RCC 7860 (cell line): ENCODE data around the gene BTBD17.

Source experiments
- DNase-seq: peaks from one replicate; pipeline ENCODE4 v3.0.0-alpha.2; 2015; ENCODE audit warnings: low spot score
- FAIRE-seq: peaks from 2 replicates; lab custom pipeline; 2012; peaks lifted over from hg19 to GRCh38; lab: Jason Lieb, UNC

The BTBD17 gene

DNA sequence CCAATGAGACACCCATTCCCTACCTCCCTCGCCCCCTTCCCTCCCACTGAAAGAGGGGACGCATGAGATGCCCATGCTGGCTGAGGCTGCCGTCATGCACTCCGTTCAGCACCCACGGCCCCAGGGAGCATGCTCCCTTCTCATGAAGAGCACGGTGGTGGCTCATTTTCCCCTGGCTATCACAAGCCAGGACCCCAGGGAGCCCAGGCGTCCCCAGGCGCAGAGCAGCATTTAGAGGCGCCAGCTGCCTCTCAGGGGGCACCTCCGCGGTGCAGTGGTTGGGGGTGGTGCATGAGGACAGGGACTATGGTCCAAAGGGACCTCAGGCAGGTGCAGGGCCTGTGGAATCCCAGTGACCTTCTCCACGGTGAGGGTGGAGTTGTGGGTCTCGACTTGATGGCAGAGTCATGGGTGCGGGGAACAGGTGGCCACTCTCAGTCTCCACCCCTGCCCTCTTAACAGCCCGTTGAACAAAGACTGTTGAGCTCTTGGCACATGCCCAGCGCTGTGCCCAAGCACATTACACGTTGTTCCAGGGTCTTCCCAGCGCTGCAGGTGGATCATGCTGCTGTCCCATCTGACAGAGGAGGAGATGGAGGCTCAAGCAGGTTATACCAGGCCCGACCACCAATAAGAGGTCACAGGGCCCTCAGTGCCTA, 22.0 kb downstream of the BTBD17 start:
- FAIRE-seq (no peak), DNase-seq (no peak)

DNA sequence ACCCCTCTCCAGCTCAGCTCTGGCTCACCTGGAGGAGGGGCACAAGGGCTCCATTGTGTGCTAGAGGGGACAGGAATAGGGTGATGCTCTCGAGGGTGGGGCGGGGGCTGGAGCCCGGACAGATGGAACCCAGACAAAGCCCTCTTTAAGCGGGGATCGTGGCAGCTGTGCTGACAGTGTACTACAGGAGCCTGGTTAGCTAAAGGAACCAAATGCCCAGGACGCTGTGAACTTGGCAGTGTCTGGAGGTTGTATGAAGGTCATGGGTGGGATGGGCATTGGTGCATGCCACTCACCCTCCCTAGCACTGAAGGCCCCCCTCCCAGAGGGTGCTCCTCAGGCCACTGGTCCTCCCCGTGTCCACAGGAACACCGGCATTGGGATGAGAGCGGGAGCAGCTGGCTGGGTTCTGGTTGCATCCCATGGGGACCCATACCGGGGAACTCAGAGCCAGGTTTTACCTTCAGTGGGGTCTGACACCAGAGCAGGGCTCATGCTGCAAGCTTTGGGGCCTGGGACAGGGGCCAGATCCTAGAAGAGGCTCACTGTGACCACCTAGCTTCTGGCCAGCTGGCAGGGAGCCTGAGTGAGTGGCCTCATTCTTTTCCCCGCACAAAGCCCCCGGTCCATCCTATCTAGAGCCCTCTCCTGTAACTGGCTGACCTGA, 23.7 kb downstream of the BTBD17 start:
- no peak for FAIRE-seq
- DNase-seq, result no peak

DNA sequence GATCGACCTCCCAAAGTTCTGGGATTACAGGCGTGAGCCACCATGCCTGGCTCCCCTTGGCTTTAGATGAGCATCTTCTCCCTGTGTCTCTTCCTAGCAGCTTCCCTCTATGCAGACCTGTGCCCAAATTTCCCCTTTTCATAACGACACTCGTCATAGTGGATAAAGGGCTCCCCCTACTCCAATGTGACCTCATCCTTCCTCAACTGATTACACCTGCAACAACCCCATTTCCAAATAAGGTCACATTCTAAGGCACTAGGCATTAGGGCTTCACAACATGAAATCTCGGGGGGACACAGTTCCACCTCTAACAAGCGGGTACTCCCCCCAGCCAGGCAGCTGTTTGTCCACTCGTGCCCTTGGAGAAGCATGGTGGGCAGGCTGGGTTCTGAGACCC, 25.4 kb downstream of the BTBD17 start:
- DNase-seq (no peak), FAIRE-seq (no peak)

DNA sequence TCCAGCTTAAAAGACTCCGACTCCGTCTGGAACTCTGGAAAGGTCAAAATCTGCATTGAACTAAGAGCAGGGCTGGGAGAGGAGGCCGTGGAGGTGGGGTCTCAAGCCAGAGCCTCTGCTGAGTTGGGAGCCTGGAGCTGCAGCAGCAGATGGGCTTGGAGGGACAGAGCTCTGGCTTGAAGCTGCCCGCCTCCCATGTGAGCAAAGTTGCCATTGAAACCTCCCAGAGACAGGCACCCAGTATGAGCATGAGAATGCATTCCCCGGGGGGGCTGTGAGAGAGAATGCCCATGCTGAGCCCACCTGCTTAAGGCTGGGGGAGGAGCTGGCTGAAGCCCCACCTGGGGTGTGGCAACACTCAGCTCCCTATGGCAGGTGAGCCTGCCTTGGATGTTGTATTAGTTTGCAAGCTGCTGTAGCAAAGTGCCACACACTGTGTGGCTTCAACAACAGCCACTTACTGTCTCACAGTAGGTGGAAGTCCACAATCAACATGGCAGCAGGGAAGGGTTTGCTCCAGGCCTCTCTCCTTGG, 26.1 kb downstream of the BTBD17 start:
- no peak for DNase-seq

DNA sequence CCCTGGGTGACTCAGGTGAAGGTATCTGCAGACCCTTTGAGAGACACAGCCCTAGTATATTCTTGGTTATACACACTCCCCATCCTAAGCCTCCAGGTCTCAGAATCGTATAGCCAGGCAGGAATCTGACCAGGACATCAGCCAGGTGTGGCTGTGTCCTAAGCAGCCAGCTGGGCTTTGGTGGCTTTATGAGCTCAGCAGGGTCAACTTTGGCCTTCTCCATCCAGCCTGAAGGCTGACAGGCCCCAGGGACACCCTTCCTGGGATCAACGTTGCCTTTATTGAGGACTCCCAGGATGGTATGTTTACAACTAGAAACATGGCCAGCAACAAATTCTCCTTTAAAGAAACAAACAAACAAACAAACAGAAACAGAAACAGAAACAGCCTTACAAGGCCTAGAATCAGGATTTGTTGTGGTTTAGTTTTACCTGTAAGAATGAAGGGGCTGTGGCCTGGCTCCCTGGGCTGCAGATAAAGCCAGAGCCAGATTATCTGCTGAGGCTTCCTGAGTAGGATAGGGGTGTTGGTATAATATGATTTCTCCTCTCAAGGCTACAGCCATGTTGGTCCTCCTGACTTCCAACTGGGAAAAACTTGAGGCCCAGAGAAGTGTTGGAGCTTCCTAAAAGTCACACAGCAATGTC, 27.2 kb downstream of the BTBD17 start:
- DNase-seq (no peak), FAIRE-seq (no peak)

More for the DNA sequence above, 26.1 kb downstream of the BTBD17 start:
- no peak for FAIRE-seq

DNA sequence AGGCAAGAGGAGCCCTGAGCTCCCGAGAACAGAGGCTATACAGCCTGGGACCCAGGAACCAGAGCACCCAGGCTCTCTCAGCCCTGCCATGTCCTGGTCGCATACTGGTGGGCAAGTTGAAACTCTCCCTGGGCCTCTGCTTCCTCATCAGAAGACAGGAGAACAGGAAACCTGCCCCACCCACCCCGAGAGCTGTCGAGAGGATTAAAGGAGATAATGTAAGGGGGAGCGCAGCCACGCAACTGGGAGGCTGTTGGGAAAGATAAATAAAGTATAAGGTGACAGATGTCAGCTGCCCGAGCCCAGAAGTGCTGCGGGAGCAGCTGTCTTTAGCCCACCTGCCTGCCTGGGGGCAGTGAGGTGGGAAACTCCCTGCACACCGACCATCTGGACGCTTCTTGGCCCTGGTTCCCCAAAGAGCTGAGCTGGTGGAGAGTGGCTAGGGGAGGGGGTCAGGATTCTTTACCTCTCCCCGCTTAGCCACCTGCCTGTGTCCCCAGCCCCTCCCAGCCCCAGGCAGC, 28.8 kb downstream of the BTBD17 start:
- DNase-seq, result no peak
- no peak for FAIRE-seq

DNA sequence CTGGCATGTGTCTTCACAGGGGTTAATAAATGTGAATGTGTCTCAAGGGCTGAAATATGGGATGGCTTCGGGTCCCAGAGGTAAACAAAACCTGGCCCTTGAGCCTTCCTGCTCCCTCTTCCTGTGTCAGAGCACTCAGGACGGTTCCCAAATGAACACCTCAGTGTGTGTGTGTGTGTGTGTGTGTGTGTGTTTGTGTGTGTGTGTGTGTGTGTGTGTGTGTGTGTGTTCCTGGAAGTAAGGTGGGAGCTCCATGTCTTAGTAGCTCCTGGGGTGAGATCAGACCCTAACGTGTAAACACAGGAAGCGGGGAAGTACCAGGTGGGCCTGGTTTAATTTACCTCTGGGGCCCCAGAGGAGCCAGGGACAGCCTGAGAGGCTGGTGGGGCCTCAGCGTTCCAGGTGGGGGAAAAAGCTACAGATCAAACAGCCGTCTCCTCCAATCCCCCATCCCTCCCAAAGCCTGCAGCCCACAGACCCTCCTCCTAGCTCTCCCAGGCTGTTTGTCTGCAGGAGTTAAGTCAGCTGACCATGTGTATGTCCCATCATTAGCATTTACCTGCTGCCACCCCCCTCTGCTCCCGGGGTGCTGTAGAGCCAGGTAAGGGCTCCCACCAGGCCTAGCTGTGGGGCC, 29.5 kb downstream of the BTBD17 start:
- DNase-seq (no peak), FAIRE-seq (no peak)

DNA sequence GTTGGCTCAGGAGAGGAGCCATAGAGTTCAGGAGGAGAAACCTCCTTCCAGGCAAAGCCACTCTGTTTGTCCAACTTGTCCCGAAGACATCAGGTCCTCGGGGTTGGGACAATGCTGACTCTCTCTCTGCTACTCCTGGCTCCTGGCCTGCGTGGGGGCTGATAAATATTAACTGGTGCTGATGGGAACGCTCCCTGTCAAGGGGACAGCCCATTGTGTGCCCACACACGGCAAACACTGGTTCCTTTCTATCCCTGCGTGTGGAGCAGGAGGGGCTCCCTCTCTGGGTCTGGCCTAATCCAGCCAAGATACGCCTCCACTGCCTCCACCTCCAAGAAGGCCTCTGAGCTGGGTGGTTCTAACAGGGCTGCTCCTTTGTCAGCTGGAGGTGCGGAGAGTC, 31.2 kb downstream of the BTBD17 start:
- DNase-seq (no peak), FAIRE-seq (no peak)

DNA sequence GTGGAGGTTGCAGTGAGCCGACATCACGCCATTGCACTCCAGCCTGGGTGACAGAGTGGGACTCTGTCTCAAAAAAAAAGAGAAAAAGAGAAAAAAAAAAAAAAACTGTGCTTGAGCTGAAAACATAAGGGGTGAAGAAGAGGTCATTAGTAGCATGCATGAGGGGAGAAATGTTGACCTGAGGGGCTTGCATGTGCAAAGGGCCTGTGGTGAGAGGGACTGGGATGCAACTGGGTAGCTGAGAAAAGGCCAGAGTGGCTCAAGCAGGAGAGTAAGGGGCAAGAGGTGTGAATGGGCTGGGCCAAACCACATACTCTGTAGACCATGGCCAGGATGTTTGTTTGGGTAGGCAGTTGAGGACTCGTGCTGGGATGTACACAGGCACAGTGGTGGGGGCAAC, 32.3 kb downstream of the BTBD17 start:
- DNase-seq (no peak), FAIRE-seq (no peak)

DNA sequence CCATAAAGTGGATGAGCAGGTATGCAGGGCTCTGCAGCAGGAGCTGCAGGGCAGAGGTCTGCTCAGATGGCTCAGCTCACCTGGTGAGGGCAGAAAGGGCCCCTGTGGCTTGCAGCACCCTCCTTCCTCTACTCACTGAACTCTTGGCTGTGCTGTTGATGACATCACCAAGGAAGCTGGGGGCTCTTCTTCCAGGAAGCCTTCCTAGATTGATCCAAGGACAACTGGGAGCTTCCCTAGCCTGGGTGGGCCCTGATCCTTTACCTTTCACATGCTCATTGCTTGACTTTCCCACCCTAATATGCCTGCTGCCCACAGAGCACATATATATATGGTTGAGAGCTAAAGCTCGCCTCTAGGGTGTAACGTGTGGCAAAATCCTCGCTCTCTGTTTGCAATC, 33.2 kb downstream of the BTBD17 start:
- DNase-seq (no peak), FAIRE-seq (no peak)

DNA sequence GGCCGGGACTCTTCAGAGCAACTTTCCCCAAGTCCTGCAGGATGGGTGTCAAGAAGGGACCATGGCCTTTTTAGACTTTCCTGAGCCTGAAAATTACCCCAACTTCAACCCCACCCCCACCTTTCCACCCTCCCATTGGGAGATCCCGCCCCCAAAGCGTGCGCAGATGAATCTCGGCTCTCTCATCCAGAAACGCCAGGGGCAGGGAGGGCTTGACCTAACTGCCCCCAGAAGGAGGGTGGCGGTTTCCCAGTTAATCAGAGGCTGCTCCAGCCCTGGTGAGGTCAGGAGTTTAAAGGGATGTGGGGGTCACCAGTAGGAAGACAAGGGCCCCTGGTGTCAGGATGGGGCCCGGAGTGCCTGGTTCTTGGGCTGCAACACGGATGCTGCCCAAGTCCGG, 35.2 kb downstream of the BTBD17 start:
- DNase-seq, result no peak
- no peak for FAIRE-seq

DNA sequence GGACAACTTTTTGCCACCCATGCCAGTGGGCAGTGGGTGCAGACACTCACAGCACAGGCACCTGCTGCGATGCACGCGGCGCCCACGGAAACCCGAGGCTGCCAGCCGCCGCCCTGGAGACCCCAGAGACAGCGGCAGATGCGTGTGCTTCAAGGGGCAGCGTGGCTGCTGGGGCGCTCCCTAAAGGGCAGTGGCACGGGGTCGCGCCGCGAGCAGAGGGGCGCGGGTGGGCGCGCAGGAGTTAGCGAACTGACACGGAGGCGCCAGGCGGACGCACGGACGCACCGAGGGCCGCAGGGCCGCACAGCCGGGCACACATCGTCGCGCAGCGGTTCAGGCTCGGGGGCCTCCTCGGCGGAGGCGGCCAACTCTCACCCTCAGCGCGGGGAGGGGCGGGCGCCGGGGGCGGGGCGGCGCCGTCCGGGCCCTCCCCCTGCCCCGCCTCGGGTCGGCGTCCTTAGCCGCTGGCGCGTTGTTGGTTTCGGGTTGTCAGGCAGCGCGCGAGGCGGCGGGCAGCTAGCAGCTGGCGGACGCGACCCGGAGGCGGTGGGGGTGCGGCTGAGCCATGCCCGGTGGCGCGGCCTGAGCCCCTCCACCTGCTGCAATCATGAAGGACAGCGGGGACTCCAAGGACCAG, 35.8 kb downstream of the BTBD17 start, which contains the start of gene KIF19:
TSS of gene KIF19 (plus strand) at position 484 of the 637 bp plus-strand sequence. CDS start at position 608, 124 bp downstream.
- DNase-seq (no peak), FAIRE-seq (no peak)

DNA sequence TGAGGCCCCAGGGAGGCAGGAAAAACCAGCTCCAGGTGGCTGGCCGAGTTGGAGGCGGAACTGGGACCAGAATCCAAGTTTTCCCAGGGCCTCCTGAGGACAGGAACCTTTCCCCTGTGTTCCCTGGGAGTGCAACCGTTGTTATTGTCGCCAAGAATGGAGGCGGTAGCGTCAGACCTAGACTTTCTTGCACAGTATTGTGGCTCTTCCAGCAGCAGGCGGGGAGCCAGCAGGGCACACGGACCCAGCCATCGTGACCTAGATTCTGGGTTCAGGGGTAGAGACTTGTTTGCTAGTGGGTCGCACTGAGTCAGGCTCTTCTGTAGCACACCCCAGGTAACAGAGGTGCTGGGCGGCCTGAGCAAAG, 36.3 kb downstream of the BTBD17 start:
- no peak for DNase-seq

DNA sequence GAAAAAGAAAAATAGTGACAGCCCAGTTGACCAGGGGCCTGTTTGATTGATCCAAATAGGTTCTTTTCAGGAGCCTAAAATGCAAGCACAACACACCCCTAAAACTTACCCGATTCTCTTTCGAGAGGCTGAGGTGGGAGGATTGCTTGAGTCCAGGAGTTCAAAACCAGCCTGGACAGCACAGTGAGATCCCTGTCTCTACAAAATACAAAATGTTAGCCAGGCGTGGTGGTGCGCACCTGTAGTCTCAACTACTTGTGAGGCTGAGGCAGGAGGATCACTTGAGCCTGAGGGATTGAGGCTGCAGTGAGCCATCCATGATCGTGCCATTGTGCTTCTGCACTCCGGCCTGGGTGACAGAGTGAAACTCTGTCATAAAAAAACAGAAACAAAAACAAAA, 37.1 kb downstream of the BTBD17 start:
- no peak for DNase-seq
- FAIRE-seq, result no peak

More for the DNA sequence above, 36.3 kb downstream of the BTBD17 start:
- FAIRE-seq, result no peak

DNA sequence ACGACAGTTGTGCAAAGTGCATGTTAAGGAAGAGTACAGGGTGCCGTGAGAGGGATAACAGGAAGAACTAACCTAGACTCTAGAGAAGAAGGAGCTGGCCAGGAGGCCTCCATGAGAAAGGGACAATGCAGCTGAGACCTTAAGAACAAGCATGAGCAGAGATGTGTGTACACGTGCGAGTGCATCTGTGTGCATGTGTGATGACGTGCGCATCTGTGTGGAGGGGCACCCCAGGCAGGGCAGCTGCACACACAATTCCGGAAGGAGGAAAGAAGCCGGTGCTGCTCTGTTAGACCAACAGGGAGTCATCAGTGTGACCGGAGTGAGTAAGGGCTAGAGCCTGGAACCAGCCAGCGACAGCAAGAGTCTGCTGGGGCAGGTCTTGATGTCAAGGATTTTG, 43.3 kb downstream of the BTBD17 start:
- no peak for FAIRE-seq
- no peak for DNase-seq

DNA sequence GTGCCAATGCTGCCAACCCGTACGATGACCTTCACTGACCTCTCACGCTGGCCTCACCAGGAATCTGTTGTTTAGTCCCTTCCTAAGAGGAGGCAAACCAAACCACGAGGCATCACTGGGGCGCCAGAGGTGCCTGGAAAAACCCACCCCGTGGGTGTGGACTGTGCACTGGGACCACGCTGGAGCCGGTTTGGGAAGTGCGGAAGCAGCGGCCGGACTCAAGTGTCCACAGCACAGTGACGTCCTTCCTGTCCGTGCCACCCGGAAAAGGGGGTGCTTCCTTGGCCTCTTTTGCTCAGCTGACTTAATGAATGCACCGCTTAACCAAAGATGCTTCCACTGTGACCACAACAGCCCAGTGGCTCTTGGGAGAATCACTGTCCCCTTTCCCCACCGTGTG, 44.6 kb downstream of the BTBD17 start:
- no peak for FAIRE-seq
- DNase-seq, result no peak

DNA sequence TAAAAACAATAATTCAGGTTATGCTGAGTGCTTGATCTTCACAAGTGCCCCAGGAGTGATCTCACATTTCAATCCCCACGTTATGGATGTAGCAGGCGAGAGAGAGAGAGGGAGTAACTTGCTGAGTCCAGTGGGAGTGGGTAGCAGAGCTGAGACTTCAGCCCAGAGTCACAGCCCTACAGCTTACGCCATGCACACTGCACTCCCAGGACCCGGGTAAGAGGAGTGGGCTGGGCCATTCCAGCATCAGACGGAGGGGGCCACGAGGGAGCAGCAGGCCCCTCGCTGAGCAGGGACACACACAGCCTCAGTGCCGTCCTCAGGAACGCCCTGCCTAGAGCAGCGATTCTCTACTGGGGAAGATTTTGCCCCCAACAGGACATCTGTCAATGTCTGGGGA, 45.4 kb downstream of the BTBD17 start:
- DNase-seq (no peak), FAIRE-seq (no peak)

DNA sequence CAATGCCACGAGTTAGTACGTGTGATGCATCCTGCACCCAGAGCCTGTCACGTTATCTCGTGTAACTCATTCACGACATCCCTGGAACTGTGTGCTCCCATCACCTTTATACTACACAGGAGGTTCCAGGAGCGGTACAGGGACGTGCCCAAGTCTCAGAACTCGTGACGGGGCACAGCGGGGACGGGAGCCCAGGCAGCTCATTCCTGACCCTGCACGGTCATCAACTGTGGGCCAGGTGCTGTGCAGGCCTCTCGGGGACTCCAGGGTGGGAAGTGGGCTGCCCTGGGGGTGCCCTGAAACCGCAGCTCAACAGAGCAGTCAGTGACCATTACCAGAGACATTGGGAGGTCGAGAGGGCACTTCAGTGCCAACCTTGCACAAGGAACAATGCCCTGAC, 46.8 kb downstream of the BTBD17 start:
- DNase-seq (no peak), FAIRE-seq (no peak)

DNA sequence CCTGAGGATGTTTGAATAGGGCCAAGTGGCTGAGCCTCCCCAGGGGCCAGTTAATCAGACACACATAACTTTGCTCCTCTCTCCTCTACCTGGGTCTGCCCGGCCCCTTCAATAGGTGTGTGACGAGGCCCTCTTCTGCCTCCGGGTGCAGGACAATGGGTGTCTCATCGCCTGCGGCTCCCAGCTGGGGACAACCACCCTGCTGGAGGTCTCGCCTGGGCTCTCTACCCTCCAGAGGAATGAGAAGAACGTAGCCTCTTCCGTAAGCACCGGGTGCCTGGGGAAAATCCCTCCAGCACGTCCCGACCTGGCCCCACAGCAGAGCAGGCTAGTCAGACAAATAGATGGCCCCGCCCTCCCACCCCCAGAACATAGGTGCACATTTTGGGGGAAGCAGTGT, 51.8 kb downstream of the BTBD17 start:
- no peak for DNase-seq
- no peak for FAIRE-seq

DNA sequence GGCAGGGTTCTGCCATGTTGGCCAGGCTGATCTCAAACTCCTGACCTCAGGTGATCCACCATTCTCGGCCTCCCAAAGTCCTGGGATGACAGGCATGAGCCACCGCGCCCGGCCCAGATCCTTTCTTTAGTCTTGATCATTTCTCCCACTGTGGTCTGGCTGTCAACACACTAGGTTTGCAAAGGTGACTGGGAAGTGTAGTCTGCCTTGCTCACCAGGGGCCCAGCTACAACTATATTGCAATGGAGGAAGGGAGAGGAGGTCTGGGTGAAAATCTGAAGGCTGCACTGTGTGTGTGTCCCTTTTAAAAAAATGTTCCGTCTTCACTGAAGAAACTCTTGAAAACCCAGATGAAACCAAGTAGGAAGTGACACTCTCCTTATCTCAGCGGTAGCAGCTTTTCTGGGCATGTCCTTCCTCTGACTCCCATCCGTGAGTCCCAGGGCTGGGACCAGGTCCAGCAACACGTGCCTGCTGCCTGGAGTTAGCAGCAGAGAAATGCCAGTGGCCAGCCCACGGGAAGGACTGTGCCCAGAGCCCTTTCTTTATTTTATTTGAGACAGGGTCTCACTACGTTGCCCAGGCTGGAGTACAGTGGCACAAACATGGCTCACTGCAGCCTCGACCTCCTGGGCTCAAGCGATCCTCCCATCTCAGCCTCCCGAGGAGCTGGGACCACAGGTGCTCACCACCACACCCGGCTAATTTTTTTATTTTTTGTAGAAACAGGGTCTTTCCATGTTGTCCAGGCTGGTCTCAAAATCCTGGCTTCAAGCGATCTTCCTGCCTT, 53.5 kb downstream of the BTBD17 start:
- FAIRE-seq, result no peak

More for the DNA sequence above, 53.5 kb downstream of the BTBD17 start:
- DNase-seq, result no peak
